ENCODE results near the gene BRCC3.

Gene BRCC3

GRCh38 chrX:155035688-155036087 is 35.6 kb upstream of the BRCC3 start:
- WGBS, 2 experiments (ENCODE audit: insufficient coverage in 2 of 2): no CpG with 5 or more reads among the region's 4 CpGs
- no peaks in the 10 kb centered on the region for H3K4me1 ChIP-seq (ENCODE audit: control insufficient read depth, insufficient read depth, low read length, poor library complexity, severe bottlenecking)
- H3K27ac ChIP-seq (ENCODE audit: low read depth, low read length, severe bottlenecking): no peak overlapping the region
- no peaks in the 10 kb centered on the region for H3K9me3 ChIP-seq (ENCODE audit: control insufficient read depth, low read length)
- H3K4me3 ChIP-seq (ENCODE audit: extremely low read depth, insufficient read depth, low read length, poor library complexity, severe bottlenecking): no peak overlapping the region
- peaks cover 20% of the 10 kb centered on the region for H3K36me3 ChIP-seq (ENCODE audit: control insufficient read depth, insufficient read depth, low read length)

GRCh38 chrX:155046129-155046810 is 25.0 kb upstream of the BRCC3 start:
- Histone ChIP-seq H3K36me3 (ENCODE audit: control insufficient read depth, insufficient read depth, low read length) (no peaks in the 10 kb centered on the region), H3K27ac (ENCODE audit: low read depth, low read length, severe bottlenecking) (no peak overlapping the region), H3K4me3 (ENCODE audit: extremely low read depth, insufficient read depth, low read length, poor library complexity, severe bottlenecking) (no peak overlapping the region), H3K9me3 (ENCODE audit: control insufficient read depth, low read length) (no peaks in the 10 kb centered on the region), H3K4me1 (ENCODE audit: control insufficient read depth, insufficient read depth, low read length, poor library complexity, severe bottlenecking) (no peaks in the 10 kb centered on the region)
- WGBS, 2 experiments (ENCODE audit: insufficient coverage in 2 of 2): 80% methylated on average over 1 of the region's 6 CpGs; no CpG with 5 or more reads in 1 of the 2 experiments

GRCh38 chrX:155046811-155047528 is 24.3 kb upstream of the BRCC3 start:
- Histone ChIP-seq H3K4me1 (ENCODE audit: control insufficient read depth, insufficient read depth, low read length, poor library complexity, severe bottlenecking) (no peaks in the 10 kb centered on the region), H3K9me3 (ENCODE audit: control insufficient read depth, low read length) (no peaks in the 10 kb centered on the region), H3K4me3 (ENCODE audit: extremely low read depth, insufficient read depth, low read length, poor library complexity, severe bottlenecking) (no peak overlapping the region), H3K36me3 (ENCODE audit: control insufficient read depth, insufficient read depth, low read length) (peaks cover 5% of the 10 kb centered on the region), H3K27ac (ENCODE audit: low read depth, low read length, severe bottlenecking) (no peak overlapping the region)
- 85% methylated on average over 3 of the region's 5 CpGs; no CpG with 5 or more reads in 1 of the 2 experiments for WGBS, 2 experiments (ENCODE audit: insufficient coverage in 2 of 2)

- Histone ChIP-seq H3K36me3 (ENCODE audit: control insufficient read depth, insufficient read depth, low read length) (peaks cover 10% of the 10 kb centered on the region), H3K4me3 (ENCODE audit: extremely low read depth, insufficient read depth, low read length, poor library complexity, severe bottlenecking) (no peak overlapping the region), H3K9me3 (ENCODE audit: control insufficient read depth, low read length) (no peaks in the 10 kb centered on the region), H3K4me1 (ENCODE audit: control insufficient read depth, insufficient read depth, low read length, poor library complexity, severe bottlenecking) (no peaks in the 10 kb centered on the region), H3K27ac (ENCODE audit: low read depth, low read length, severe bottlenecking) (no peak overlapping the region)
- WGBS, 2 experiments (ENCODE audit: insufficient coverage in 2 of 2): 51% methylated on average over 2 of the region's 9 CpGs; no CpG with 5 or more reads in 1 of the 2 experiments
Measured at GRCh38 chrX:155048977-155049619, 22.2 kb upstream of the BRCC3 start.

GRCh38 chrX:155052738-155053498 is 18.4 kb upstream of the BRCC3 start:
- WGBS, 2 experiments (ENCODE audit: insufficient coverage in 2 of 2): 100% methylated on average over 1 of the region's 5 CpGs; no CpG with 5 or more reads in 1 of the 2 experiments
- H3K4me1 ChIP-seq (ENCODE audit: control insufficient read depth, insufficient read depth, low read length, poor library complexity, severe bottlenecking): no peaks in the 10 kb centered on the region
- H3K9me3 ChIP-seq (ENCODE audit: control insufficient read depth, low read length): no peaks in the 10 kb centered on the region
- no peak overlapping the region for H3K4me3 ChIP-seq (ENCODE audit: extremely low read depth, insufficient read depth, low read length, poor library complexity, severe bottlenecking)
- H3K36me3 ChIP-seq (ENCODE audit: control insufficient read depth, insufficient read depth, low read length): peaks cover 14% of the 10 kb centered on the region
- H3K27ac ChIP-seq (ENCODE audit: low read depth, low read length, severe bottlenecking): no peak overlapping the region

GRCh38 chrX:155053656-155054055 is 17.7 kb upstream of the BRCC3 start:
- no peaks in the 10 kb centered on the region for H3K4me1 ChIP-seq (ENCODE audit: control insufficient read depth, insufficient read depth, low read length, poor library complexity, severe bottlenecking)
- WGBS, 2 experiments (ENCODE audit: insufficient coverage in 2 of 2): 94 to 100% methylated on average over 1 to 2 of the region's 3 CpGs
- H3K4me3 ChIP-seq (ENCODE audit: extremely low read depth, insufficient read depth, low read length, poor library complexity, severe bottlenecking): no peak overlapping the region
- H3K36me3 ChIP-seq (ENCODE audit: control insufficient read depth, insufficient read depth, low read length): peaks cover 14% of the 10 kb centered on the region
- no peaks in the 10 kb centered on the region for H3K9me3 ChIP-seq (ENCODE audit: control insufficient read depth, low read length)
- no peak overlapping the region for H3K27ac ChIP-seq (ENCODE audit: low read depth, low read length, severe bottlenecking)

GRCh38 chrX:155054255-155054654 is 17.1 kb upstream of the BRCC3 start:
- H3K36me3 ChIP-seq (ENCODE audit: control insufficient read depth, insufficient read depth, low read length): peaks cover 14% of the 10 kb centered on the region
- no peaks in the 10 kb centered on the region for H3K4me1 ChIP-seq (ENCODE audit: control insufficient read depth, insufficient read depth, low read length, poor library complexity, severe bottlenecking)
- H3K9me3 ChIP-seq (ENCODE audit: control insufficient read depth, low read length): no peaks in the 10 kb centered on the region
- WGBS, 2 experiments (ENCODE audit: insufficient coverage in 2 of 2): 100% methylated on average over 1 of the region's 4 CpGs; no CpG with 5 or more reads in 1 of the 2 experiments
- H3K4me3 ChIP-seq (ENCODE audit: extremely low read depth, insufficient read depth, low read length, poor library complexity, severe bottlenecking): no peak overlapping the region
- no peak overlapping the region for H3K27ac ChIP-seq (ENCODE audit: low read depth, low read length, severe bottlenecking)

GRCh38 chrX:155055494-155055893 is 15.8 kb upstream of the BRCC3 start:
- no peaks in the 10 kb centered on the region for H3K4me1 ChIP-seq (ENCODE audit: control insufficient read depth, insufficient read depth, low read length, poor library complexity, severe bottlenecking)
- H3K9me3 ChIP-seq (ENCODE audit: control insufficient read depth, low read length): no peaks in the 10 kb centered on the region
- WGBS, 2 experiments (ENCODE audit: insufficient coverage in 2 of 2): 90% methylated on average over 2 of the region's 3 CpGs; no CpG with 5 or more reads in 1 of the 2 experiments
- H3K27ac ChIP-seq (ENCODE audit: low read depth, low read length, severe bottlenecking): no peak overlapping the region
- H3K36me3 ChIP-seq (ENCODE audit: control insufficient read depth, insufficient read depth, low read length): peaks cover 21% of the 10 kb centered on the region
- H3K4me3 ChIP-seq (ENCODE audit: extremely low read depth, insufficient read depth, low read length, poor library complexity, severe bottlenecking): no peak overlapping the region

GRCh38 chrX:155056471-155056870 is 14.8 kb upstream of the BRCC3 start:
- Histone ChIP-seq H3K27ac (ENCODE audit: low read depth, low read length, severe bottlenecking) (no peak overlapping the region), H3K4me3 (ENCODE audit: extremely low read depth, insufficient read depth, low read length, poor library complexity, severe bottlenecking) (no peak overlapping the region), H3K4me1 (ENCODE audit: control insufficient read depth, insufficient read depth, low read length, poor library complexity, severe bottlenecking) (no peaks in the 10 kb centered on the region), H3K9me3 (ENCODE audit: control insufficient read depth, low read length) (no peaks in the 10 kb centered on the region), H3K36me3 (ENCODE audit: control insufficient read depth, insufficient read depth, low read length) (peaks cover 28% of the 10 kb centered on the region)
- WGBS, 2 experiments (ENCODE audit: insufficient coverage in 2 of 2): no CpG with 5 or more reads among the region's 1 CpG

Data from mesodermal cell (in vitro differentiated cells).